Non-pigmented ciliary epithelial cell (primary cell): ENCODE data around the gene PAPPA.

ENCODE experiments used
- DNase-seq: peaks from one replicate; pipeline ENCODE4 v3.0.0-alpha.2; 2010; ENCODE audit warnings: low read depth

Gene PAPPA

DNA sequence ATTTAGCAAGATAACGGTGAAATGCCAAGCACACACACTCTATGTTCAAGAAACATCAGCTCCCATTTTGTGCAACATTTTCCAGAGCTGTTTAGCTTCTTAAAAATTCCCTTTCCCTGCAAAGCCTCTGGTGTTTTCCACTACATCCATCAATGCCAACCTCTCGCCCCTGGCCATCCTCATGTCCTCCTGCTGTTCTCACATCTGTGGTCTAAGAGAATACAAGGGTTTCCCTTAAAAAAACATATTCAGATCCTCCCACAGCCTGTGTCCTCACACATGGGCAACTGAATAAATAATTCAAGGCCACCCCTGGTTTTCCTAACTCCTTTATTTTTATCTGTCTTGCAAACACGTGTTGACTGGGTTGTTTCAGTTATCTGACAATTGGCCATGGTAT, 70.3 kb downstream of the PAPPA start:
- no peak for DNase-seq

DNA sequence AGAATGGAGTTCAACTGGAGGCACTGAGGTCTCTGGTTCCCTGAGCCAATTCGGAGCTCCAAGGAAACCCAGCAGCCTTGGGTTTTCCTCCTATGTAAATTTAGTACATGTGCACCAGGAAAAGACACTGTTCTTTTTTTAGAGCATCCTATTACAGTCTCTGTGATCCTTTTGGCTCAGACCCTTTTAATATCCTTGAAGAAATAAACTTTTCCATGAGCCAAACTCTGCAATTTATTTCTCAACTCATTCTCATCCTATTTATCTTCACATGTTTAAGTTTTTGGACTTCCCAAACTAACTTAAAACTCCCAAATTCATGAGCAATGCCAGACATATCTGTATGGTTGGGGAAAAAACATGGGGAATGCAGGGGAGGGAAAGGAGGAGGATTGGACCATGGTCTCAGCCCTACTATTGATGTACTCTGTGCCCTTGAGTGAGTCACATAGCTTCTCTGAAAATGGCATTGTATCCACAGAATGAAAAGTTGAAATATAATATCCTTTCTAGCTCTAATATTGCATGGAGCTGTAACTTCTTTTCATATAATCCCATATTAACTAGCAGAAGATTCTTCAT, 76.6 kb downstream of the PAPPA start:
- DNase-seq: no peak

DNA sequence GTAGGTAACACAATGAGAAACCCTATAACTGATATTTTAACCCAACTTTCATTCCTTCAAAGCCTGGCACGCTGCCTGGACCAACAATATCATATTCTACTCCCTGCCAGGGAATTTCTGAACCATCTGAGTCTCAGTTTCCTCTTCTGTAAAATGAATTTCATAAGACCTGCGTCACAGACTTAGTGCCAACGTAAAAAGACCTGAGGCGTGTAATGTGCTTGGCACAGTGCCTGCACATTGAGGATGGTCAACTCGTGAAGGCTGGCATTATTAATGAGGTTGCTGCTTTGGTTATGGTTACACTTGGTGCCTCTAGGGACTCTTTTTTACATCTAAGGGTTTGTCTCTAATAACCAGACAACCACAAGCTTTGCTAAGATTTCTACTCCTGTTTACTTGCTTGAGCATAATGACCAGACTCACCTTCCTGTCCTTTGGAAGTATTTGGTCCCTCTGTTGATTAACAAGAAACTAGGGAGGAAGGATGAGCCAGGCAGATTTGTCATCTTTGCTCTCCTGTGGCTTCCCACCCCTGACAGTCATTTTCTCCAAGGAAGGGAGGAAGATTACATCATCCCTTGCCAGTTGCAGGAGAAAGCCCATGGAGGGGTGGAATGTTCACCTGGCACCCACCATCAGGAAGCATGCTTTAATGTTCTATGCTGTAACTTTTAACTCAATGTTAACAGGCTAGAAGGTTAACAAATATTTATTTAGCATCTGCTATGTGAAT, 79.0 kb downstream of the PAPPA start:
- no peak for DNase-seq

DNA sequence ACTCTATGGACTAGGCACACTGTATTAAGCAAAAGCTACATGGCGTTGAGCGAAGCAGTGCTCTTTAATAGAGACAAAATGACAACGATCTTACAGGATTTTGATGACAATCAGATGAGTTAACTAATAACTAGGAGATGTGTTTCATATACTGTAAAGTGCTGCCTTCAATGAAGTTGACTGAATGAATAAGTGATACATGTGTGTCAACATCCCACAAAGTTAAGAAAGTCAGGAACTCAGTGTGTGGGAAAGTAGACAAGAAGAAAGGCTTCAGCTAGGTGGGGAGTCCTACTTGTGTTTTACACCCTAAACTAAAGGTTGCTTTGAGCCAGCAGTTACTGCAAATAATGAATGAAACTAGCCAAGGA, 79.6 kb downstream of the PAPPA start:
- no peak for DNase-seq

DNA sequence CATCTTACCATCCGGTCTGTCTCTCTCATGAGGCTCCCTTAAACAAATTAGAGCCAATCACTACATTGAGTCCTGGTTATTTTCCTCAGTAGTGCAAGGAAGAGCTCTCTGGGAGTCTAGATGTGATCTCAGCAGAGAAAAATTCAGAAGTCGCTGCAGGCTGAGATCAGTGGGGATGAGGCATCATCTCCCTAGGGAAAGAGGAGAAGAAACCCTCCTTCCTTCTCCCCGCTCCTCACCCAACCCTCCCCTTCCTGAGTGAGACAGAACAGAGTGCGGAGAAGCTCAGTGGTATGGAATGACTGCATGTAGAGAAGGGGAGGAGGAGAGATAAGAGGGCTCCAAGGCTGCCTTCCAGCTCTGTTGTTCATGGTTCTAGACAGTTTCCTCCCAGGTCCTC, 80.5 kb downstream of the PAPPA start:
- peak; percentile 96 for DNase-seq

DNA sequence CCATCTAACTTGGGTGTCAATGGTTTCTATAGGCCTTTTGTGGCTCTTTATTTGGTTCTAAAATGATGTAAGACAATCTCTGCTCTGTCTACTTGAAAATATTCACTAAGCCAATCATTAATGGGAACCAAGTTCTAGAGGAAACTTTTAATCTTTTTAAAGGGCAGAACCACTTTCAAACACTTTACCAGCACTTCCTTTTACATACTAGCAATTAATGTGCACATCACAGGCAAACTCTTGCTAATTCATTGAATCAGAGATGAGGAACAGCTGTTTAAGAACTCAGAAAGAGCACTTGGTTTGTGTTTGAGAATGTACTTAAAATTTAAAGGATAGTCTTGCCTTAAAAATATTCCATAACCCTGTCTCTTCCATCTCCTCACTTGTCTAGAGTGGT, 83.4 kb downstream of the PAPPA start:
- DNase-seq: no peak

DNA sequence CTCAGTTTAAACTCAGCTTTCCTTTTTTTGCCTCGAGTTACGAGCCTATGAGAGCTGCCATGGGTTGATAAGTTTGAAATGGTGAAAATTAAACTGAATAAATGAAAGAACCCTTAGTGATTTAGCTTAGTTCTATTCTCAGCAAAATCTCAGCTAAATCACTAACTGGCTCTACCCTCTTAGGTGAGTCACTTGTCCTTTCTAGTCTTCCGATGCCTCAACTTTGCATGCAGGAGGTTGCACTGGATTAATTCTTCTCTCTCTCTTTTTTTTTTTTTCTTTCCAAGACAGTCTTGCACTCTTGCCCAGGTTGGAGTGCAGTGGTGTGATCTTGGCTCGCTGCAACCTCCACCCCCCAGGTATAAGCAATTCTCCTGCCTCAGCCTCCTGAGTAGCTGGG, 83.9 kb downstream of the PAPPA start:
- no peak for DNase-seq

DNA sequence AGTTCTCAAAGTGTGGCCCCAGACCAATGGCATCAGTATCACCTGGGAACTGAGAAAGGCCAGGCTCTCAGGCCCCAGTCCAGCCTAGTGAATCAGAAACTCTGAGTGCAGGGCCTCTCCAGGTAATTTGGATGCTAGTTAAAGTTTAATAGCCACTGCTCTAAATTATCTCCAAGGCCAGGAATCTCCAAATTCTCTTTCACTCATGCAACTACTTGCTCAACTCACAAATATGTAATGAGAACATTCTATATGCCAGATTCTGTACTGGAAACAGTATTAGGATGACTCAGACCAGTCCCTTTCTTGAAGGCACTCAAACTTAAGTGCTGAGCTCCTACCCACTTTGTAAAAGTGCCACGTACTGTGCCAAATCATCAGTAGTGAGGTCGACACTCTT, 84.6 kb downstream of the PAPPA start:
- peak; percentile 78 for DNase-seq

DNA sequence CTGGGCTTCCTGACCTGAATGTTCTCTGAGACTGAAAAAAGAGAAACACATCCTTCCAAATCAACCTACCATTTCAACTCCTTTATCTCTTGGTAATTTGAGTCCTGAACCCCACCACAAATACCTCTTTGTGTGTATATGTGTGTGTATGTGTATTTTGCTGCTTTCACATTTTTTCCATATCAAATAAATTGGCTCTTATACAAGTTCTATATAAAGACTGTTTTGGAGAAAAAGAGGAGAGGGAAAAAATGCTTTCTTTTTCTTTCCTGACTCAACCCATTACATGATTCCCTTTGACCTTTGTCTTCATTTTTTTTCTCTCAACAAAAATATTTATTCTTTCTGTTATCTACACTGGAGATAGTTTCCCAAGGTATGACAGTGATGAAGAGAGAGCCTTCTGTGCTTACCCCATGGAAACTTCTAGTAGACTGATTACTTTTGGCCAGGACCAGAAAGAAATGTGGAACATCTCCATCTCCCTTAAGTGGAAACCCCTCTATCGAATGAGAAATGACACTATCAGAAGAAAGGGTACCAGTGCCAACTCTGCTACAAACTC, 85.3 kb downstream of the PAPPA start:
- DNase-seq: no peak

DNA sequence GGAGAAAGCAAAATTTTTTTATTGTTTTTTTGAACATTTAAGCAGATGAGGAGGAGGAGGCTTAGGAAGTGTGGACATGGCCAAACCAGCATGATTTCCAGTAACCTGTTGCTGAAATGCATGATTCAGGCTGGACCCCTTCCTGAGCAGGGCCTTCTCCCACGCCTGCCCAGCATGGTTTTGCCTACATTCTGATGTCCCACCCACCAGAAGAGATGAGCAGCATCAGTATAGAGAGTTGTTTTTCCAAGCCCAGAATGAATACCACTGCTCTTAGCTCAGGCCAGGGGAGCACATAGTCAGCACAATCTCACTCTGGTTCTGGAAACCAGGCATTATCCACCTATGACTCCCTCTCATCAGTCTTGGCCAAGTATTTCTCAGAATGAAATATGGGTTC, 90.1 kb downstream of the PAPPA start:
- DNase-seq: no peak

DNA sequence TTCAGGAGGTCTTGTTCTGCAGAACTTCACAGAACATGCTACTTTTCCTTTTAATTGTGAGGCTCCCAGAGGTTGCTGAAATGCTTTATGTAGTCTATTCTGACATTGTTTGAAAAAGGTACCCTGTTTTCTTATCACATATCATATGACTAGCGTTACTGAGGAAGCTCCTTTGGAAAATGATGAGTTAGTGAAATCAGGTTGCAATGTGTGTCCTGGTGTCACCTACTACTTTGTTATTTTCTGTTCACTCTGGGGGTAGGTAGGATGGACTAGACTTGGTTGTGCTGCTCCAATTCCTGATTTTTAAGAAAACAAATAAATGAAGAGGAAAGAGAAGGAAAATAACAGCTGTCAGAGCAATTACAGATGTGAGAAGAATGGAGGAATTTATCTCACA, 93.7 kb downstream of the PAPPA start:
- no peak for DNase-seq

DNA sequence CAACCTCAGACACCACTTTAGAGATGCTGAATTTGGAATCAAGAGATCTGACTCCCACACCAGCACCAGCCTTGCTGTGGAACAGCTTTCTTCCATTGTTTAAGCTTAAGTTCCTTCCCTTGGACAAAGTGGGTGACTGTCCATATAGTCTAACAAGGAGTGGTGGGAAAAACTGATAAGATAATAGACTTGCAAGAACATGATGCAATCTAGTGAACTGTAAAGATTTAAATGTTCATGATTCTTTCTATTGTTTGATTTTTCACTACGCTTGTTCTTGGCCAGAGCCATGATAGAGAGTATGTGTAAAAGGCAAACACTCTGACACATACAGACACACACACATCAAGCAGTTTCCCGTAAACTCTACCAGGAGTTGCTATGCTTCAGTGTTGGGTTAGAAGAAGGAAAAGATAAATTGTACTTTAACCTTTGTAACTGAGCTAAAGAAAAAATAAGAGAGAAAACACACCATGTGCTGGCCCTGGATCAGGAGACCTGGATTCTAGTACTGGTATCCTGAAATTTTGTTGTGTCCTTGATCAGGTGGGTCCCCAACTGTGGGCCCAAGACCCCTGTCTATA, 94.3 kb downstream of the PAPPA start:
- no peak for DNase-seq

DNA sequence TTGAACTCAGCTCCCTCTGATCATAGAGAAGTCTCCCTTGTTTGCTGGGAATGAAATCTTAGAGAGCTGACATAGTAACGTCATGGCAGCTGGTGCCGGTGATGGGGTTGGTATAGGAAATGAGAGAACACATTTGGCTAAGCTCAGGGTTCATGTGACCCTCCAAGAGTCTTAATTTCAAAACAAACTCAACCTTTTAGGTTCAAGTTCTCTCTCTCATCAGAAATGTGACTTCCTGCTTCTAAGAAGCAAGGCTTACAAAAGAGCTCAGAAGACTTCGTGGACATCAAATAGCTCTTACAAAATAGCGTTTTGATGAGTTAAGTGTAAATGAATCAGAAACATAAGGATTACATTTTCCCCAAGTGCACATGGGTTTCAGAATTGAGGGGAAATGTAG, 97.3 kb downstream of the PAPPA start:
- DNase-seq: no peak

DNA sequence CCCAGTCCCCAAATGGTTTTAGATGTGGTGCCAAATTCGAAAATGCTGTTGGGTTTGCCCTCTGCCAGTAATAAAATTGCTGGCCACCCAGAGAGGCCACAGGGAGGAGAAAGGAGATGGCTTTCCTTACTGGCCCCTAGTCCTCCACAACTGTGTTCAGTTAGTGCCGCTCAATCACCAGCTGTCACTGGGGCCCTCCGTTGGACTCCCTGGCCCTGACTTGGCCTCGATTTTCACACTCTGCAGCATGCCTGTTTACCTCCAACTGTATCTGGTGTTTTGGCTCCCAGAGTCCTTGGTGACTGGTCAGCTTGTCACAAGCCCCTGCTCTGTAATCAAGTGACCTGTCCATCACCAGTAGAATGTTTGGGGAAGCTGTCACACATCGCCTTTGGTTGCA, 97.8 kb downstream of the PAPPA start:
- DNase-seq: no peak

DNA sequence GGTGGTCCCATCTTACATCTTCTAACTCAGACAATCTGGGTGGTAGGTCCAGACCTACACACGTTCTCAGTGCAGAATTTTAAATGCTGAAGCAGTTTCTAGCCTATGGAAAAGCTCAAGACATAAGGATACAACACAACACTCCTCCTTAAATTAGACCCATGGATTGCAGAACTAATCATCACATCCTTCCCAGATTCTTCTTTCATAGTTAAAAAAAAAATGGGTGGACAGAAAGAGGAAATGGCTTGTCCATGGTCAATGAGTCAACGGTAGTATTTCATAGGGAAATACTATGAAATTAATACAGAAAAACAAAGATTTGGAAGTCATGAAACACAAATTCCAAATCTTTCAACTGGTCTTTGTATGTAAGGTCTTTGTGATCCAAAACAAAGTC, 106.9 kb downstream of the PAPPA start:
- no peak for DNase-seq

DNA sequence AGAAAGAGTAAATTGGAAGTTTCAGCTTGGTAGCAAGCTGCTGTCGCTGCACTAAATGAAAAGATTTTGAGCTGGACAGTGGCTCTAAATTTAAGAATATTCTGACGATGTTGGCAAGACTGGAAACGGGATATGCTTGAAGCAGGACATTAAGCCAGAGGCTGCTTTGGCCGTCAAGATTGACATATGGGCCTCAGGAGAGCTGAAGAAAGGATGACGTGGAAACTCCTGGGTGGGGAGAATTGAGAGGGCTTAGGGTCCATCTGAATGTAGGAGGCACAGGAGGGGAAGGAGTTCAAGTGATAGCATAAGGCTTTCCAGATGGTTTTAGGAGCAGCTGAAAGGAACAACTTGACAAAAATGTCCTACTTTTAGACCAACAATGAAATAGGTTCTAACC, 108.9 kb downstream of the PAPPA start:
- DNase-seq: no peak

DNA sequence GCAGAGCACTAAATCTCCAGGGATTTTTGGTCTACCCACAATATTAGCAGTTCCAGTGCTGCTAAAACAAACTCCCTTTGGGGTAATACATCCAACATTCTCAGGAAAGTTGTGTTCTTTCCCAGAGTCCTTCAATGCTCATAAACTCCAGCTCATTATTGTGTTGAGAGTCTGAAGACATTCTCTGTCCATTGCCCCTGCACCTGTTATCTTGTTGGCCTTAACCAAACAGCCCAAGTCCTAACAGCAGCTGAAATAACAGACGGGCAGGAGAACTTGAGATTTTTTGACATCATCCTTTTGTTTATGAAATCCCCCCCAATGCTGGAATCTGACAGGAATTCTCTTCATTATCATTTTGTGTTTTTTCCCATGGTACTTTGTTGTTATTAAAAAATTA, 110.8 kb downstream of the PAPPA start:
- no peak for DNase-seq

DNA sequence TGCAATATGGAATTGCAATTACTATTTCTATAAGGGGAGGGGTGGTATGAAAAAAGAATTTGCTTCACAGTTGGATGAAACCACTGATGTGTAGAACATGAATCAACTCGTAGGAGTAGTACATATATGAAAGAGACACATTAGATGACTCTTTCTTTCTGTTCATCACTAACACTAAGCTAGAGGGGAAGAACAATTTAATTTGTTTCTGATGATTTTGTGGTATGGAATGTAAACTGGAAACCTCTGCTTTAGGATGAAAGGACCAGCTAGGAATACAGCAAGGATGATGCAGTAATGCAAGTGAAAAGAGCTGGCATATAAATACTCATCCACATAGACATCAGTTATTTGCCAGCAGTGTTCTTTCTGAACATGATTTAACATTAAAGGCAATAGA, 113.4 kb downstream of the PAPPA start:
- no peak for DNase-seq

DNA sequence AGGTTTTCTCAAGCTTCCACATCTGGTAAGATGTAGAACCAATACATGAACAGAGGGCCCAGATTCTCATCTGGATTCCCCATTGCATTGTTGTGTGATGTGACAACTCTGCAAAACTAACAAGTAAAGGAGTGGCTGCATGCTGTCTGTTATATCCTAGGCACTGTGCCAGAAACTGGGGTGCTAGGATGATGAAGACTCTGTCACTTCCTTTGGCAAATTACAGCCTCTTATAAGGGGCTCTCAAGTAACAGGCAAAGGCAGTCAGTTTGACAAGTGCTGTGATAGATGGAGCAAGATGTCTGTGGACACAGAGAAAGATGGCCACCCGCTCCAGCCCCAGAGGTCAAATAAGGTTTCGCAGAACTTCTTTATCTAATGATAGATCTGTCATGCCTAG, 115.7 kb downstream of the PAPPA start:
- DNase-seq: no peak

DNA sequence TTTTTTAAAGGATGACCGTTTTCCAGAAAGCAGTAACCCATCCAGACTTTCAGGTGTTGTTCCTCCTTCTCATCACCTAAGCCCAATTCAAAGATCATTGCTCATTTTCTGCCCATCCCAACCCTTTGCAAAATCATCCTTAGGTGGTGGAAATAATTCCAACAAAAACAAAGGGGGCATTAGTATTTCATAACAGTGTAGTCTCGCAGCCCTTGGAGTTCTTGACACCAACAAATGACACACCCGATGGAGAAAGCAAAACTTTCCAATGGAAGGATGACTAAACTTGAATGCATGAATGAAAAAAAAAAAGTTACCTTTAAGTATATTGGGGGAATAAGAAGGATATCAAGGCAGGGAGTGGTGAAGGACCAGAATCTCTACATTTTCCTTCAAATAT, 117.0 kb downstream of the PAPPA start:
- DNase-seq: no peak

DNA sequence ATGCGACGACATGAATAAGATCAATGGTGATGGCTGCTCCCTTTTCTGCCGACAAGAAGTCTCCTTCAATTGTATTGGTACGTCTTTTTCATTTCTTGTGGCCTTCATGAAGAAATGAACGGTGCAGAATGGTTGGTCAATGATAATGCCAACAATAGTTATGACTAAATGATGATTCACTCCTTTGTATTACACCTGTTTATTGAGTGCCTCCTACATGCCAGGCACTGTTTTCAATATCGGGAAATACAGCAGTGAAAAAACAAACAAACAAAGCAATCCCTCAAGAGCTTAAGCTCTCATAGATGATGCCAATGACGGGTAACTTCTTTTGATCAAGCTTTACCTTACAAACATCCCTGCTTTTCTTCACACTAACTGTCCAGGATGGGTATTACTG, 117.7 kb downstream of the PAPPA start:
- no peak for DNase-seq

DNA sequence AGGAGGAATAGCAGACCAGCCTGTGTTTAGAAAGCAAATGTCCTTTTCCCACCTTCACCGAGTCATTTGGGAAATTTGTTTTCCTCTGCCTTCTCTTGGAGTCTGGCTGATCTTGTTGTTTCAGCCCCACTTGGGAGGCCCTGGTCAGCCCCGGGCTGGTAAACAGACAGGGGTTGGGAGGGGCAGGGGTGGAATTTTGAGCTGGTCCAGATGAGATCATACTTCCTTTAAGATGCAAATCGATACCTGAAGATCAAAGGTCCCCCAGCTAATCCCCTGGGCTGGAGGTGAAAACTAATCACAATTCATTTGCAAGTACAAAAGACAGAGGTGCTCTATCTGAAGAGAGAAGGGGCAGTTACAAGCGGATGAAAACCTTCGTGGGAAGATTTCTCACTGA, 118.4 kb downstream of the PAPPA start:
- DNase-seq: no peak

DNA sequence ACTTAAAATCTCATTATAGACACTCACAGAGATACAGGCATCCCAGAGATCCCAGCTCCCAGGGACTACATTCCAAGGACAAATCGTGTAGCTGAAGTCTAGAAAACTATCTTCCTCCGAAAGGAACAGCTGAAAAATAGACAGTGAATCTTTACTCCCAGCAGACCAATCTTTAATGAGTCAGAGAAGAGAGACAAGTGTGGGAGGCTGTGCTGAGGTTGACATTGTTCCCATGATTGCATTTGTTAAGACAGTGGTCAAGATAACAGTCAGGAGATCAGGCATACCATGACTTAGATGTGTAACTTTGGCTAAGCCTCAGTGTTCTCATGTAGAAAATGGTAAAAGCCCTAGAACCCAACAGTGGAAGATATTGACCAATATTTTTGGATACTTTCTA, 120.7 kb downstream of the PAPPA start:
- peak; percentile 82 for DNase-seq
